DMS153 treated with DMSO at 0.1 percent for 48 hours (cell line): Measurements from ENCODE around the gene IL1F10.

ENCODE experiments used
- DNase-seq: peaks from one replicate; lab custom pipeline; 2025; ENCODE audit not compliant: unreplicated experiment; lab: John Stamatoyannopoulos, UW

IL1F10 gene

GRCh38 chr2:113067681-113068080, at the start of gene IL1F10:
Gene IL1F10, plus strand, starts transcription at chr2:113067970. Its CDS starts 4,769 bp downstream, at chr2:113072739.
- DNase-seq = no peak

DNA sequence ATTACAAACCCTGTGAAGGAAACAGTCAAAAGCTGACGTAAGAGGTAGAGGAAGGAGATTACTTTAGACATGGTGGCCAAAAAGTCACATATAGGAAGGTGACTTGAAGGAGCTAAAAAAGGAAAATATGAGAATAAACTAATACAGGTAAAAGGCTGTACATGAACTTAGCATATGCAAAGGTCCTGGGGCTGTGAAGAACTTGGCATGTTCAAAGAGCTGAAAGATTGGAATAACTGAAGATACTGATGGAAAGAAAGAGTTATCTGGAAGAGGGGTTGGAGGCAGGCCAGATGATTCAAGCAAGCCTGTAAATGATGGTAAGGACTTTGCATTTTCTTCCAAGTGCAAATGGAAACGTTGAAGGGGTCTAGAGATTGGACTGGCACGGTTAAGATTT, 49.3 kb upstream of the IL1F10 start:
- no peak for DNase-seq

- DNase-seq = no peak
These were observed 46.5 kb upstream of the IL1F10 start for GRCh38 chr2:113021312-113021711.

DNA sequence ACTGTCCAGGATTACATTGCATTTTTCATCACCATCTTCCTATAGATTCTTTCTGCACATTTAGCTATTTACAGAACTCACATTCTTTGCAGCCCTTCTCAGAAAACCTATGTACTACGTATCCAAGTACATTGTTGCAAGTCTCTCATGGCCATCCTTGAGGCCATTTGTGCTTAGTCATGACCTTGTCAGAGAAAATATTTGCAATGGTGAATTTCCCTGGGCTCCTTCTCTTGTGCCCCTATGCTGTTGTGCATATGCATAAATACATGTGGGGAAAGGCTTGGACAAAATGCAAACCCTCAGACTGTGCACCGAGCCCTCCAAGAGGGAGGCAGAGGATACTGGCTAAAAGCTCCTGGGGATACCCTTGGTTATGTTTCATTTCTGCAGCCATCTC, 43.0 kb upstream of the IL1F10 start:
- DNase-seq = no peak

- DNase-seq = no peak
These were observed 42.0 kb upstream of the IL1F10 start for GRCh38 chr2:113025737-113026136.

DNA sequence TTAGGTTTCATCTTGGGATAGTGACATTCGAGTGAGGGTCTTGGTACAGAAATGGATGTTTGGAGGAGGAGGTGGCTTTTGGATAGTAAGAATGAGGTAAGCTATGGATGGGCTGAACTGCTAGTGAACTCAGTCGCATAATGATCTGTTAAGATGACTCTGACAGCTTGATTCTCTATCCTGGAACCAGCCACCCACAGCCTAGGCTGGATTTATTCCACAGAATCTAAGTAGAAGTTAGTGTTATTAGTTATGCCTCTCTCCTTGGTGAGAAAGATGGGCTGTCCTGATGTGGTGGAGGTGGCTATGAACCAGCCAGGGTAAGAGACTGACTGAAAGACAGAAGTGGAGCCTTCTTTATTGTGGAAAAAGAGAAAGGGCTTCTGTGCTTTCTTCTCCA, 40.1 kb upstream of the IL1F10 start:
- no peak for DNase-seq

DNA sequence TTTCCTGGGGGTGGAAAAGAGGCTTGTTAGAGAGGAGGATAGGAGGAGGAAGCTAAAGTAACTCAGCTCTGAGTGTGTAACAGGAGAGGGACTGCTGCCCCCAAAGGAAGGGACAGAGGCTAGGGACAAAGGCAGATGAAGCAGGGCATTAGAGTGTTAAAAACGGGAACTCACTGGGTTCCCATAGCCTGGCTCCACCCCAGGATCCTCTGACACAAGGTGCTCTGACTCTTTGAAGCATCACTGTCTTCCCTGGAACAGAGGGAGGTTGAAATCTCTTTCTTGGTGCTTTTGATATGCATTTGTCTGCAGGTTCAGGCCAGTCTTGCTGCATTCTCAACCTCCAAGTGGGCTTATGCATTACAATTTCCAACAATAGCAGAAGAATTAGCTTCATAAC, 39.7 kb upstream of the IL1F10 start:
- no peak for DNase-seq

DNA sequence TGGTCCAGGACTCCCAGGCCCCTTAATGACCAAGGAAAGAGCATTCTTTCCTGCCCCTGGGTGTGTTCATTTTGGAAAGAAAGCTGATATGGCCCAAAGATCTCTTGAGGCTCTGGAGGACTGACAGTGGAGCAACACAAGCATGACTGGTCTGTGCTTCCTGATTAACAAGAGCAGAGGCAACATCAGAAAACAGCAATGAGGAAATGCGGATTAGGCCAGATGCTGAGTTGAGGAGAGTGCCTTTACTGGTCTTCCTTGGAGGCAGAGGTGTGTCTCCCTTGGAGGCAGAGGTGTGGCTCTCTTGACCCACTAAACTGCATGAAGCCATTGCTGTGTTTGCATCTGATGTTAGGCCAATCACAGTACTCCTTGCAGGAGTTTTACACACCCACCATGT, 35.0 kb upstream of the IL1F10 start:
- no peak for DNase-seq

- no peak for DNase-seq
These were observed 33.8 kb upstream of the IL1F10 start for GRCh38 chr2:113034016-113034415.

- DNase-seq = no peak
These were observed 31.0 kb upstream of the IL1F10 start for GRCh38 chr2:113036763-113037162.

- DNase-seq = no peak
These were observed 29.5 kb upstream of the IL1F10 start for GRCh38 chr2:113038291-113038690.

DNA sequence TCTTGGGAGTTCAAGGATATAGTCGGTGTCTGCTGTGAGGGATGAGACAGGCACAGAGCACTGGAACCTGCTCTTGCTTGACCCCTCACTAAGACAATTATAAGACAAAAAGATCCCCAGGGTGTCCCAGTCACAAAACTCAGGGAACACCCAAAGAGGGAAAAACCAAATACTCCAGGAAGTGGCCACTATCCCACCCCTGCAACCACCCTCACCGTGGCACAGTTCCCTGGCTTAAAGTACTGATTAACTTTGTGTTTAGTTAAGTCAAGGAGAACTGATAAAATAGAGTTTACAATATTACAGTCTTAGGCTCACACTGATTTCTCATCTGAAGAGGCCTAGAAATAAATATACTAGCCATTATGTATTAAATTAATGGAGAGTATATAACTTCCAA, 28.6 kb upstream of the IL1F10 start:
- DNase-seq = no peak

DNA sequence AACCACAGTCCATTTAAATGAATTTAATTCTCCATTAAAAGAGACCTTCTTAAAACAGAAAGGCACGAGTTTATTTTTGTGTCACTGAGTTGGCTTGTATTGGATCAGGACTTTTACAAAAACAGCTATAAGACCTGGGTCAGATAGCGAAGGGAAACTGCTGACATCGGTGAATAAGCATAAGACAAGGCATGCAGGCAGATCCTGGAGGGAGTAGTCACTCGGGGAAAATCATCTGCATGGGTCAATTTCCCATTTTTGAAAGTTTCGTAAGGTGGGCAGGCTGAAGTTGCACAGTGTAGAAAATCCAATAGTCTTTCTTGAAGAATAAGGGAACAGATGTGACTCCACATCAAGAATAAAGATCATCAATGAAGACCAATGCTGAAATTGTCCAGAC, 28.1 kb upstream of the IL1F10 start:
- no peak for DNase-seq

DNA sequence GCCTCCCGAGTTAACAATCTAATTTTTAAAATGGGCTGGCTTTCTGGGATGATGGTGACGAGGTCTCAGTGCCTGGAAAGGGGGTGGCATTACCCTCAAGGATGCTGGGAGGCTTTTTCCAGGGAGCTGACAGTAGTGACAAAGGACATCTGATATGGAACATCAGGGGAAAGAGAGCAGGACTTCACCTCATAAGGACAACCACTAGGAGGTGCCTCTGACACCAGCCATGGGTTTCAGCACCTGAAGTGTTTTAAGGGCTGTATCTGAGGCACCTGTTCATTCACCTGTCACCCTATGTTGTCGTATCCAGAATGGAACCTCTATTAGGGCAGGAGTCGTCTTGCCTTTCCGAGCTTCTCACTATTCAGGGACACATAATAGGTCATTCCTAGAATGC, 25.9 kb upstream of the IL1F10 start:
- DNase-seq = no peak

DNA sequence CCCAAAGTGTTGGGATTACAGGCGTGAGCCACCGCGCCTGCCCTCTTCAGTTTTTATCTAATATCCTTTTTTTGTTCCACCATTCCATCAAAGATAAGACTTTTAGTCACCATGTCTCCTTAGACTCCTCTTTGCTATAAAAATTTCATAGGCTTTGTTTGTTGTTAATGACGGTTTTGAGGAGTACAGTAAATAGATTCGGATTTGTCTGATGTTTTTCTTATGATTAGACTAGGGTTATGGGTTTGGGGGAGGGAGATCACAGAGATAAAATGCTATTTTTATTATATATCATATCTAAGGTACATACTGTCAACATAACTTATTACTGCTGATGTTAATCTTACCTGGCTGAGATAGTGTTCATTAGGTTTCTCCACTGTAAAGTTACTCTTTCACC, 21.3 kb upstream of the IL1F10 start:
- DNase-seq = no peak

DNA sequence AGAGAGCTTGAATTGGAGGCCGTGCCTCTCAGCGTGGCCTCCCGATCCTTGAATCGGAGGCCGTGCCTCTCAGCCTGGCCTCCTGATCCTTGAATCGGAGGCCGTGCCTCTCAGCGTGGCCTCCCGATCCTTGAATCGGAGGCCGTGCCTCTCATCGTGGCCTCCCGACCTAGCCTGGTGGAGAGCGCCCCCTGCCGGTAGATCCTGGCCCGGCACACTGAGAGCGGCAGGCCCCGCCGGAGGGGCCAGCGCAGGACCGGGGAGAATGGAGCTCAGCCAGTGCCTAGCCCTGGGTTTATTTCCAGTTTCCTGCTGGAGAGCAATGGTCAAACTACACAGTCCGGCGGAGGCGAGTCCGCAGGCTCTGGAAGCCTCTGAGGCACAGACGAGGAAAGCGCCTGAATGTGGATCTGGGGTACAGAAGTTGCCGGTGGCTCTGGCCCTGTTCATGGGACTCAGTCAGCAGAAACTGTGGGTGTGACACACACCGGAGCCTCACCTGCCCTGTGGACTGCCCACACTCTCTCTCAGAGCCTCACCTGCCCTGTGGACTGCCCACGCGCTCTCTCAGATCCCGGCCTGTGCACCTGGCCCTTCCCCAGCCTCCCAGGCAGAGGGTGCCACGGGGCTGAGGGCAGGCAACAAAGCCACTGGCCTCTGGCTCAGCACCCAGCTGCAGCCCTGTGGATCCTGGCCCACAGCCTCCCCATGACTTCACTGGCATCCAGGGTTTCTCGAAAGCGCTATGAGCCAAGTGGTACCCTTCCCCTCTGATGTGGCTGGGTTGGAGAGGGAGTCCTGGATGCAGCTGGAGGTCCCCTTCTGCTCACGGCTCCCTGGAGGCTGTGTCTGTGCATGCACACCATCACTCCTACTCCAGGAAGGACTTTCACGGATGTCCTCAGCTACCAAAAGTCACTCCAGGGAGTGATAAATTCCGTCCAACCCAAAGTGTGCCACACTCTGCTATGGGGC, 16.6 kb upstream of the IL1F10 start:
- no peak for DNase-seq

DNA sequence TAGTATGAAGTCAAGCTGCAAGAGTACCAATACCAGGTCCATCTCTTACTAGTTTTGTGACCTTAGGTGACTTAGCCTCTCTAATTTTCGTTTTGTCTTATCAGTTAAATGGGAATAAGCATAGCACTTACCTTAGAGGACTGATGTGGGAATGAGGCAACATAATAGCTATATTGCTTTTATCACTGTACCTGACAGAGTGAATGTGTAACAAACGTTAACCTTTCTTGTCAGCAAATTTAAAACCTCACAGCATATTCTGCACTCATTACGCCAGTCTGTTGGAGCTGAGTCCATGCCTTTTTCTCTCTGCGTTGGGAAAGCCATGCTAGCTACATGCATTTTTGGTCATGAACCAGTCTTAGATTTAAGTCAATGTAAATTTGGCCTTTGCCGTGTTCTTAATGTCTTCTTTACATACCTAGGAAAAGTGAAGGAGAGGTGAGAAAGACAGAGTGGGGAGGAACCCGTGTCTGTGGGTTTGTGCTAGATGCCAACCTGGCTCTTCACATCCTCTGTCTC, 15.3 kb upstream of the IL1F10 start, which contains the start of gene IL36B:
TSS of gene IL36B (minus strand) at position 472 of the 522 bp plus-strand sequence.
- no peak for DNase-seq

DNA sequence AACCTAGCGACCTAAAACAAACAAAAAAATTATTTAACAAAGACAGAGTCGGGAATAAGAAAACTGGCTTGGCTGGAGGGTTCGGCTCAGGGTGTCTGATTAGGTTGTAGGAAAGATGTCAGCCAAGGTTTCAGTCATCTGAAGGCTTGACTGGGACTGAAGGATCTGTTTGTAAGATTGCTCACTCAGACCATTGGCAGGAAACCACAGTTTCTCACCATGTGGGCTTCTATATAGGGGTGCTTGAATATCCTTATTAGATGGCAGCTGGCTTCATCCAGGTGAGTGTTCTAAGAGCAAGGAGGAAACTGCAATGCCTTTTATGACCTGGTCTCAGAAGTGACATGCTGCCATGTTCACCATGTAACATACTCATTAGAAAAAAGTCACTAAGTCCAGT, 14.1 kb upstream of the IL1F10 start:
- no peak for DNase-seq

- DNase-seq = no peak
These were observed 13.7 kb upstream of the IL1F10 start for GRCh38 chr2:113054066-113054465.

DNA sequence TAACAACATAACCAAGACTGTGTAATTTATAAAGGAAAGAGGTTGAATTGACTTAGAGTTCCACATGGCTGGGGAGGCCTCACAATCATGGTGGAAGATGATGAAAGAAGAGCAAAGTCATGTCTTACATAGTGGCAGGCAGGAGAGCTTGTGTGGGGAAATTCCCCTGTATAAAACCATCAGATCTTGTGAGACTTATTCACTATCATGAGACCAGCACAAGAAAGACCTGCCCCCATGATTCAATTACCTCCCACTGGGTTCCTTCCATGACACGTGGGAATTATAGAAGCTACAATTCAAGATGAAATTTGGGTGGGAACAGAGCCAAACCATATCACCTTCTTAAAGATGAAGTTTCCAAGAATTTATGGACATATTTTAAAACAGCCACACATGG, 11.2 kb upstream of the IL1F10 start:
- no peak for DNase-seq

- DNase-seq = no peak
These were observed 10.7 kb upstream of the IL1F10 start for GRCh38 chr2:113057117-113057516.

GRCh38 chr2:113058411-113058994, 9.3 kb upstream of the IL1F10 start:
- no peak for DNase-seq
